ENCODE results near the gene SEL1L2. TPM values are rescaled to one million over a fixed set of nuclear protein-coding genes. Genes with fewer than 3 reads are reported as not detected.

The SEL1L2 gene
- total and polyA plus RNA-seq, 3 experiments from 2014 or later = not detected

- H3K4me1 Mint-ChIP-seq = no peaks in the 10 kb centered on the region
- no peaks in the 10 kb centered on the region for H3K36me3 Mint-ChIP-seq
- DNase-seq = no peak
- H3K4me3 Mint-ChIP-seq = no peak overlapping the region
- ChIA-PET CTCF (no interaction called here), POLR2A (no interaction called here)
- Histone ChIP-seq H3K27ac (ENCODE audit: low read depth, low read length) (no peak overlapping the region), H3K9me3 (ENCODE audit: low read length) (no peaks in the 10 kb centered on the region), H3K4me3 (ENCODE audit: low read length) (no peak overlapping the region), H3K27me3 (ENCODE audit: insufficient read depth, low read length, poor library complexity, severe bottlenecking) (no peaks in the 10 kb centered on the region), H3K4me1 (ENCODE audit: insufficient read depth, low read length) (no peaks in the 10 kb centered on the region), H3K36me3 (ENCODE audit: insufficient read depth, low read length) (no peaks in the 10 kb centered on the region)
- no peaks in the 10 kb centered on the region for H3K27me3 Mint-ChIP-seq
- no peak overlapping the region for H3K27ac Mint-ChIP-seq
- peaks cover 0 to 5% (median 3%) of the 10 kb centered on the region in 5 donors for H3K9me3 Mint-ChIP-seq
Observed at GRCh38 chr20:13898012-13898612, 92.3 kb downstream of the SEL1L2 start.

- Histone ChIP-seq H3K9me3 (ENCODE audit: low read length) (no peaks in the 10 kb centered on the region), H3K27ac (ENCODE audit: low read depth, low read length) (no peak overlapping the region), H3K27me3 (ENCODE audit: insufficient read depth, low read length, poor library complexity, severe bottlenecking) (no peaks in the 10 kb centered on the region), H3K36me3 (ENCODE audit: insufficient read depth, low read length) (no peaks in the 10 kb centered on the region), H3K4me3 (ENCODE audit: low read length) (no peak overlapping the region), H3K4me1 (ENCODE audit: insufficient read depth, low read length) (no peaks in the 10 kb centered on the region)
- H3K36me3 Mint-ChIP-seq = peaks cover 0 to 4% (median 0%) of the 10 kb centered on the region in 3 donors
- no peak overlapping the region for H3K27ac Mint-ChIP-seq
- no peaks in the 10 kb centered on the region for H3K4me1 Mint-ChIP-seq
- CTCF ChIA-PET = no interaction called here
- H3K9me3 Mint-ChIP-seq = peaks cover 7 to 20% (median 18%) of the 10 kb centered on the region in 5 donors
- no peak for DNase-seq
- no peak overlapping the region for H3K4me3 Mint-ChIP-seq
- POLR2A ChIA-PET = no interaction called here
- H3K27me3 Mint-ChIP-seq = peaks cover 0 to 2% of the 10 kb centered on the region in 2 donors
Observed at GRCh38 chr20:13891575-13891974, 98.8 kb downstream of the SEL1L2 start.

GRCh38 chr20:13884803-13885202 is 105.6 kb downstream of the SEL1L2 start:
- Histone ChIP-seq H3K4me3 (ENCODE audit: low read length) (no peak overlapping the region), H3K9me3 (ENCODE audit: low read length) (no peaks in the 10 kb centered on the region), H3K4me1 (ENCODE audit: insufficient read depth, low read length) (no peaks in the 10 kb centered on the region), H3K36me3 (ENCODE audit: insufficient read depth, low read length) (no peaks in the 10 kb centered on the region), H3K27ac (ENCODE audit: low read depth, low read length) (no peak overlapping the region), H3K27me3 (ENCODE audit: insufficient read depth, low read length, poor library complexity, severe bottlenecking) (no peaks in the 10 kb centered on the region)
- Mint-ChIP-seq H3K9me3 (peaks cover 0 to 3% (median 1%) of the 10 kb centered on the region in 5 donors), H3K27ac (no peak overlapping the region), H3K27me3 (peaks cover 0 to 7% of the 10 kb centered on the region in 2 donors), H3K4me1 (no peaks in the 10 kb centered on the region), H3K4me3 (no peak overlapping the region), H3K36me3 (no peaks in the 10 kb centered on the region)
- POLR2A ChIA-PET = no interaction called here
- CTCF ChIA-PET = no interaction called here
- no peak for DNase-seq

- no peaks in the 10 kb centered on the region for H3K36me3 Mint-ChIP-seq
- peaks cover 0 to 7% of the 10 kb centered on the region in 2 donors for H3K27me3 Mint-ChIP-seq
- H3K4me1 Mint-ChIP-seq = no peaks in the 10 kb centered on the region
- Histone ChIP-seq H3K4me3 (ENCODE audit: low read length) (no peak overlapping the region), H3K36me3 (ENCODE audit: insufficient read depth, low read length) (no peaks in the 10 kb centered on the region), H3K27ac (ENCODE audit: low read depth, low read length) (no peak overlapping the region), H3K9me3 (ENCODE audit: low read length) (no peaks in the 10 kb centered on the region), H3K27me3 (ENCODE audit: insufficient read depth, low read length, poor library complexity, severe bottlenecking) (no peaks in the 10 kb centered on the region), H3K4me1 (ENCODE audit: insufficient read depth, low read length) (no peaks in the 10 kb centered on the region)
- CTCF ChIA-PET = no interaction called here
- H3K27ac Mint-ChIP-seq = no peak overlapping the region
- H3K9me3 Mint-ChIP-seq = peaks cover 0 to 3% (median 0%) of the 10 kb centered on the region in 5 donors
- POLR2A ChIA-PET = no interaction called here
- no peak for DNase-seq
- H3K4me3 Mint-ChIP-seq = no peak overlapping the region
Observed at GRCh38 chr20:13883425-13883824, 107.0 kb downstream of the SEL1L2 start.

GRCh38 chr20:13878566-13878965 is 111.8 kb downstream of the SEL1L2 start:
- DNase-seq = no peak
- H3K4me1 ChIP-seq (ENCODE audit: insufficient read depth, low read length) = no peaks in the 10 kb centered on the region
- no peaks in the 10 kb centered on the region for H3K27me3 ChIP-seq (ENCODE audit: insufficient read depth, low read length, poor library complexity, severe bottlenecking)
- H3K36me3 ChIP-seq (ENCODE audit: insufficient read depth, low read length) = no peaks in the 10 kb centered on the region
- ChIA-PET POLR2A (no interaction called here), CTCF (no interaction called here)
- no peak overlapping the region for H3K4me3 ChIP-seq (ENCODE audit: low read length)
- H3K9me3 Mint-ChIP-seq = no peaks in the 10 kb centered on the region
- H3K36me3 Mint-ChIP-seq = no peaks in the 10 kb centered on the region
- H3K27me3 Mint-ChIP-seq = no peaks in the 10 kb centered on the region
- H3K4me1 Mint-ChIP-seq = no peaks in the 10 kb centered on the region
- H3K27ac Mint-ChIP-seq = no peak overlapping the region
- no peaks in the 10 kb centered on the region for H3K9me3 ChIP-seq (ENCODE audit: low read length)
- H3K4me3 Mint-ChIP-seq = no peak overlapping the region
- no peak overlapping the region for H3K27ac ChIP-seq (ENCODE audit: low read depth, low read length)

- H3K27ac Mint-ChIP-seq = no peak overlapping the region
- Histone ChIP-seq H3K27me3 (ENCODE audit: insufficient read depth, low read length, poor library complexity, severe bottlenecking) (no peaks in the 10 kb centered on the region), H3K36me3 (ENCODE audit: insufficient read depth, low read length) (no peaks in the 10 kb centered on the region), H3K27ac (ENCODE audit: low read depth, low read length) (no peak overlapping the region), H3K4me3 (ENCODE audit: low read length) (no peak overlapping the region), H3K4me1 (ENCODE audit: insufficient read depth, low read length) (no peaks in the 10 kb centered on the region), H3K9me3 (ENCODE audit: low read length) (no peaks in the 10 kb centered on the region)
- H3K9me3 Mint-ChIP-seq = no peaks in the 10 kb centered on the region
- no peak for DNase-seq
- no peak overlapping the region for H3K4me3 Mint-ChIP-seq
- no peaks in the 10 kb centered on the region for H3K4me1 Mint-ChIP-seq
- ChIA-PET POLR2A (no interaction called here), CTCF (no interaction called here)
- no peaks in the 10 kb centered on the region for H3K36me3 Mint-ChIP-seq
- H3K27me3 Mint-ChIP-seq = no peaks in the 10 kb centered on the region
Observed at GRCh38 chr20:13877793-13878192, 112.6 kb downstream of the SEL1L2 start.

- H3K27me3 Mint-ChIP-seq = no peaks in the 10 kb centered on the region
- Histone ChIP-seq H3K4me3 (ENCODE audit: low read length) (no peak overlapping the region), H3K27ac (ENCODE audit: low read depth, low read length) (no peak overlapping the region), H3K4me1 (ENCODE audit: insufficient read depth, low read length) (no peaks in the 10 kb centered on the region), H3K9me3 (ENCODE audit: low read length) (no peaks in the 10 kb centered on the region), H3K36me3 (ENCODE audit: insufficient read depth, low read length) (no peaks in the 10 kb centered on the region), H3K27me3 (ENCODE audit: insufficient read depth, low read length, poor library complexity, severe bottlenecking) (no peaks in the 10 kb centered on the region)
- H3K36me3 Mint-ChIP-seq = no peaks in the 10 kb centered on the region
- CTCF ChIA-PET = no interaction called here
- no peak overlapping the region for H3K27ac Mint-ChIP-seq
- H3K4me3 Mint-ChIP-seq = no peak overlapping the region
- POLR2A ChIA-PET = no interaction called here
- DNase-seq = no peak
- H3K9me3 Mint-ChIP-seq = peaks cover 0 to 3% (median 0%) of the 10 kb centered on the region in 5 donors
- no peaks in the 10 kb centered on the region for H3K4me1 Mint-ChIP-seq
Observed at GRCh38 chr20:13875265-13875811, 115.1 kb downstream of the SEL1L2 start.

GRCh38 chr20:13874394-13875157 is 115.8 kb downstream of the SEL1L2 start:
- ChIA-PET POLR2A (no interaction called here), CTCF (no interaction called here)
- Mint-ChIP-seq H3K27me3 (no peaks in the 10 kb centered on the region), H3K9me3 (peaks cover 0 to 3% (median 0%) of the 10 kb centered on the region in 5 donors), H3K27ac (no peak overlapping the region), H3K36me3 (no peaks in the 10 kb centered on the region), H3K4me1 (no peaks in the 10 kb centered on the region), H3K4me3 (no peak overlapping the region)
- Histone ChIP-seq H3K36me3 (ENCODE audit: insufficient read depth, low read length) (no peaks in the 10 kb centered on the region), H3K4me3 (ENCODE audit: low read length) (no peak overlapping the region), H3K27me3 (ENCODE audit: insufficient read depth, low read length, poor library complexity, severe bottlenecking) (no peaks in the 10 kb centered on the region), H3K9me3 (ENCODE audit: low read length) (no peaks in the 10 kb centered on the region), H3K4me1 (ENCODE audit: insufficient read depth, low read length) (no peaks in the 10 kb centered on the region), H3K27ac (ENCODE audit: low read depth, low read length) (no peak overlapping the region)
- DNase-seq = no peak

Measured in CD8-positive, alpha-beta memory T cell (primary cell).